Activated naive CD8-positive, alpha-beta T cell treated with anti-CD3 and anti-CD28 coated beads, Interleukin-2, amount 50 U/mL, for 24 hours (primary cell): ENCODE data around the gene NACC2.

ENCODE experiments used
- ATAC-seq: fragments of 150-1000 bp; cut with Tn5 transposase; one replicate; pipeline ENCODE4 v1.10.0; 2021
- DNase-seq: peaks from one replicate; pipeline ENCODE4 v3.0.0; 2021
- H3K27ac Mint-ChIP-seq: one replicate; pipeline ENCODE4 v1.8.0; 2021; ENCODE audit warnings: mild to moderate bottlenecking, mixed read lengths
- H3K27me3 Mint-ChIP-seq: one replicate; pipeline ENCODE4 v1.8.0; 2021; ENCODE audit warnings: mixed read lengths
- H3K36me3 Mint-ChIP-seq: one replicate; pipeline ENCODE4 v1.8.0; 2021; ENCODE audit warnings: low read depth, mixed read lengths
- H3K4me1 Mint-ChIP-seq: one replicate; pipeline ENCODE4 v1.8.0; 2021; ENCODE audit warnings: mixed read lengths
- H3K4me3 Mint-ChIP-seq: one replicate; pipeline ENCODE4 v1.8.0; 2021; ENCODE audit warnings: mild to moderate bottlenecking, moderate library complexity, mixed read lengths
- H3K9me3 Mint-ChIP-seq: one replicate; pipeline ENCODE4 v1.8.0; 2021; ENCODE audit warnings: mixed read lengths

Gene NACC2

DNA sequence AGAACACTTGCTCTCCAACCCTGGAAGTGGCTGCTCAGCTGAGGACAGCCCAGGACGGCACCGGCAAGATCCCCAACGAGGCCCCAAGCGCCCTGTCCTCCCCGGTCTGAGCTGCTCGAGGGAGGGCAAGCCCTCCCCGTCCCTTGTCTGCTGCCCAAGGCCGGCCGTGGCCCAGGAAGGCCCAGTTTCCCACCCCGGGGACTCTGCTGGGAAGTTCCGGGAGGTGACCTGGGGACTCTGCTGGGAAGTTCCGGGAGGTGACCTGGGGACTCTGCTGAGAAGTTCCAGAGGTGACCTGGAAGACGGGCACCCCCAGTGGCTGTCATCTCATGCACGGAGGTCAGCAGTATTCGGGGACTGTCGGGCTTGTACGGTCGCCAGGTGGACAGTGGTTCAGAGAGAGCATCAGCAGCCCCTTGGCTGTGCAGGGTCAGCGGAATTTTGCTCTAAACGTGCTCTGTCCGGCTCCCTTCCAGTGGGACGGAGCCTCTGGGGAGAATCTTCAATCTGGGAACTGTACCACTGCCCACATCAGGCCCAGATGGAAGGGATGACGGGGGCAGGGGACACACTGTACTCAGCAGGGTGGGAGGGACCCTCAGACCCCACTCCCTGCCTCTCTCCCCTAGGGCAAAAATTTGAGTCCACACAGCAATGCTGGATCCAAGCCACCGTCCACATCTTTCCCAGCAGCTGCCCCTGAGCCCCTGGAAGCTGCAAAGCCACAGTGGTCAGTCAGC, 7.2 kb downstream of the NACC2 start:
- no peak for DNase-seq
- Mint-ChIP-seq H3K4me1 (peaks cover 13% of the 10 kb centered on the region), H3K9me3 (no peaks in the 10 kb centered on the region), H3K4me3 (no peak overlapping the region), H3K27me3 (no peaks in the 10 kb centered on the region), H3K27ac (no peak overlapping the region), H3K36me3 (no peaks in the 10 kb centered on the region)
- ATAC-seq, result no peak

- no peak overlapping the region for H3K4me3 Mint-ChIP-seq
- no peak for DNase-seq
- H3K36me3 Mint-ChIP-seq, result no peaks in the 10 kb centered on the region
- H3K4me1 Mint-ChIP-seq, result peaks cover 12% of the 10 kb centered on the region
- no peak for ATAC-seq
- H3K27ac Mint-ChIP-seq, result no peak overlapping the region
- no peaks in the 10 kb centered on the region for H3K27me3 Mint-ChIP-seq
- H3K9me3 Mint-ChIP-seq, result no peaks in the 10 kb centered on the region
These were observed 7.9 kb downstream of the NACC2 start for GRCh38 chr9:136086951-136087740.

GRCh38 chr9:136086213-136086881, 8.7 kb downstream of the NACC2 start:
- H3K9me3 Mint-ChIP-seq, result no peaks in the 10 kb centered on the region
- no peak overlapping the region for H3K27ac Mint-ChIP-seq

DNA sequence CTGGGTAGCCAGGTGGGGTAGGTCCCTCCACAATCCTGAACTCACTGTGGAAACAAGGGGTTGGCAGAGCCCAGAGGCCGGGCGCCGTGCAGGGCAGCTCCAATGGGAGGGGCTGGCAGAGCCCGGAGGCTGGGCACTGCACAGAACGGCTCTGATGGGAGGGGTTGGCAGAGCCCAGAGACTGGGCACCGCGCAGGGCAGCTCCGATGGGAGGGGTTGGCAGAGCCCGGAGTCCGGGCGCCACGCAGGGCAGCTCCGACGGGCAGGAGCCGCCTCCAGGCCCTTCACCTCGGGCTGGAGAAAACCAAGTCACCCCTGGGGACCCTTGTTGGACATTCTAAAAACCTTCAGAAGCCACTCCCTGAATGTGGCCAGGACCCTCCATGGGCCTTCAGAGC, 9.3 kb downstream of the NACC2 start:
- Mint-ChIP-seq H3K27ac (no peak overlapping the region), H3K4me3 (no peak overlapping the region), H3K36me3 (no peaks in the 10 kb centered on the region), H3K9me3 (no peaks in the 10 kb centered on the region), H3K27me3 (no peaks in the 10 kb centered on the region), H3K4me1 (peaks cover 10% of the 10 kb centered on the region)
- DNase-seq (no peak), ATAC-seq (no peak)

More at GRCh38 chr9:136086213-136086881, 8.7 kb downstream of the NACC2 start:
- H3K4me1 Mint-ChIP-seq, result peaks cover 10% of the 10 kb centered on the region
- DNase-seq (no peak), ATAC-seq (no peak)
- no peaks in the 10 kb centered on the region for H3K27me3 Mint-ChIP-seq
- no peaks in the 10 kb centered on the region for H3K36me3 Mint-ChIP-seq
- no peak overlapping the region for H3K4me3 Mint-ChIP-seq

DNA sequence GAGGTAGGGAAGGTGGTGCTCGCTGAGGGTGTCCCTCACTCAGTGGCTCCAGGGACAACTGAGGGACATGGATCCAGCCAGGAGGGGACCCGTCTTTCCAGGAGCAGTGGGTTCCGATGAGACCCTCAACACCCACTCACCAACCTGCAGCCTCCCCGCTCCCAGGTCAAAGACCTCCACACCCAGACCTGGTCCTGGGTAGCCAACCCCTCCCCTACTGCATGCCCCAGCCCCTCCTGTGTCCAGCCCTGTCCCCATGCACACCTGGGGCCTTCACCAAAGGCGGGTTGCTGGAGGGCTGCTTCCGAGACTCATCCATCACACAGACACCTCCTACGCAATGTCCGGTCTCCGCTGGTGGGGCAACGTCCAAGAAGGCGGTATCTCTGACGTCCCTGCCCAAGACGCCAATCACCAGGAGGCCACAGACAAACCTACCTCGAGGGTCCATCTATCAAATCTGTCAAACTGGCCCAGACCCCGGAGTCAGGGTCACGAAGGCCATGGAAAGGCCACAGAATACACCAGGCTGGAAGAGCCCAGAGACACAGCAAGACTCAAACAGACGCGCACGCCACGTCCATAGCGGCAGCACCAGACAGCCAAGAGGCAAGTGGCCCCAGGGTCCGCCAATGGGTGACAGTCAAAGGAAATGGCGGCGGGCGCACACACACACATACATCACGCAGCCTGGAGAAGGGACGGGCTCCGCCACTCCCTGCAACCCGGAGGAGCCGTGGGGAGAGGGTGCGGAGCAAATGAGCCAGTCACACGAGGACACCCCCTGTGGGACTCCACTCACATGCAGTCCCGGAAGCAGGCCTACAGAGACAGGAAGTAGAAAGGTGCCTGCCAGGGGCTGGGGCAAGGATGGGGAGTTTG, 10.8 kb downstream of the NACC2 start:
- Mint-ChIP-seq H3K9me3 (no peaks in the 10 kb centered on the region), H3K4me1 (peaks cover 3% of the 10 kb centered on the region), H3K4me3 (no peak overlapping the region), H3K27ac (no peak overlapping the region), H3K36me3 (no peaks in the 10 kb centered on the region), H3K27me3 (no peaks in the 10 kb centered on the region)
- ATAC-seq (no peak), DNase-seq (no peak)

DNA sequence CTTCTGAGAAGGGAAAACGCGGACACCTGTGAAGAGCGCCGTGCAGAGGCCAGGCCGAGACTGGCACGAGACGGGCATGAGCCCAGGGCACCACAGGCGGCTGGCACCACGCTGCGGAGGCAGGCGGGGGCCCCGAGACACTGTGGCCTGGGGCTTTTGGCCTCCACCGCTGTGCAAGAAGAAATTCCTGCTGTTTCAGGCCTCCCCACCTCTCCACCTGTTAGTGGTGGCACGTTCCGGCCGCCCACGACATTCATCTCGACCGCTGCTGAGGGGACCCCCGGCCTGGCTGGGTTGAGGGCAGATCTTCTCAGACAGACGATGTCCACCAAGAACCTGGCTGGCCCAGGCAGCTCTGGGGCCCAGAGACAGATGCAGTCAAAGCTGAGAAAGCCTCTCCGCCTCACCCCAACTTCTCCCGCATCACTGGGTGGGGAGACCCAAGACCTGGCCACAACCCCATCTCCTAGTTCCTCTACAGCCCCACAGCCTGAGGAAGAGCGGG, 11.5 kb downstream of the NACC2 start:
- ATAC-seq (no peak), DNase-seq (no peak)
- no peaks in the 10 kb centered on the region for H3K36me3 Mint-ChIP-seq
- H3K4me1 Mint-ChIP-seq, result peaks cover 3% of the 10 kb centered on the region
- H3K27me3 Mint-ChIP-seq, result no peaks in the 10 kb centered on the region
- H3K27ac Mint-ChIP-seq, result no peak overlapping the region
- no peak overlapping the region for H3K4me3 Mint-ChIP-seq
- H3K9me3 Mint-ChIP-seq, result no peaks in the 10 kb centered on the region

- no peaks in the 10 kb centered on the region for H3K36me3 Mint-ChIP-seq
- H3K4me1 Mint-ChIP-seq, result peaks cover 3% of the 10 kb centered on the region
- ATAC-seq (no peak), DNase-seq (no peak)
- H3K27me3 Mint-ChIP-seq, result no peaks in the 10 kb centered on the region
- H3K4me3 Mint-ChIP-seq, result no peak overlapping the region
- H3K9me3 Mint-ChIP-seq, result no peaks in the 10 kb centered on the region
- no peak overlapping the region for H3K27ac Mint-ChIP-seq
These were observed 12.4 kb downstream of the NACC2 start for GRCh38 chr9:136082496-136083361.

DNA sequence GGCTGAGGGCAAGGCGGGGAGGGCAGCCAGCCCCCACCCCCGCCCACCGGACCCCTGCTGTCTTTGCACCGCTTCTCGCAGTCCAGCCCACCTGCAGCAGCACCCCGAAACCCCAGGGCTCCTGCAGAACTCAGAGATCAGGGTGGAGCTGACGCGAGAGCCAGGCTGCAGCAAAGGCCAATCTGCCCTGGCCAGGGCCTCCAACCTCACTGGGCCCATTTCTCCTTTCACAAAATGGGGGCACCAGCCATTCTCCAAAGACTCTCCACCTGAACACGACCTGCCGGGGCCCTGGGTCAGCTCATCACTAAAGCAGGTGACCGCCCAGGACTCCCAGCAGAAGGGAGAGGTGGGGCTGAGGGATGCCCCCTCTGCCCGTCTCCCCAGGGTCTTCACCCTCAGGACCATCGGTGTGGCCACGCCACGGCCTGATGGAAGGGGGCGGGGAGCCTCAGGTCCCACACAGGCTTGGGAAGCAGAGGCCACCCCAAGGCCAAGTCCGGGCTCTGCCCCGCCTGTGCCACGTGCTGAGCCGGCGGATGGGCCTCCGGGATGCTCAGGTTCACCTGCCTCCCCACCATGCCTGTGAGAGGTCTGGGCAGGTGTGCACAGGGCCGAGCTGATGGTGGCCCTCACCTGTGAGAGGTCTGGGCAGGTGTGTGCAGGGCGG, 13.1 kb downstream of the NACC2 start:
- H3K36me3 Mint-ChIP-seq, result no peaks in the 10 kb centered on the region
- H3K4me3 Mint-ChIP-seq, result no peak overlapping the region
- peaks cover 6% of the 10 kb centered on the region for H3K4me1 Mint-ChIP-seq
- H3K27ac Mint-ChIP-seq, result no peak overlapping the region
- no peaks in the 10 kb centered on the region for H3K9me3 Mint-ChIP-seq
- ATAC-seq (no peak), DNase-seq (no peak)
- H3K27me3 Mint-ChIP-seq, result no peaks in the 10 kb centered on the region

DNA sequence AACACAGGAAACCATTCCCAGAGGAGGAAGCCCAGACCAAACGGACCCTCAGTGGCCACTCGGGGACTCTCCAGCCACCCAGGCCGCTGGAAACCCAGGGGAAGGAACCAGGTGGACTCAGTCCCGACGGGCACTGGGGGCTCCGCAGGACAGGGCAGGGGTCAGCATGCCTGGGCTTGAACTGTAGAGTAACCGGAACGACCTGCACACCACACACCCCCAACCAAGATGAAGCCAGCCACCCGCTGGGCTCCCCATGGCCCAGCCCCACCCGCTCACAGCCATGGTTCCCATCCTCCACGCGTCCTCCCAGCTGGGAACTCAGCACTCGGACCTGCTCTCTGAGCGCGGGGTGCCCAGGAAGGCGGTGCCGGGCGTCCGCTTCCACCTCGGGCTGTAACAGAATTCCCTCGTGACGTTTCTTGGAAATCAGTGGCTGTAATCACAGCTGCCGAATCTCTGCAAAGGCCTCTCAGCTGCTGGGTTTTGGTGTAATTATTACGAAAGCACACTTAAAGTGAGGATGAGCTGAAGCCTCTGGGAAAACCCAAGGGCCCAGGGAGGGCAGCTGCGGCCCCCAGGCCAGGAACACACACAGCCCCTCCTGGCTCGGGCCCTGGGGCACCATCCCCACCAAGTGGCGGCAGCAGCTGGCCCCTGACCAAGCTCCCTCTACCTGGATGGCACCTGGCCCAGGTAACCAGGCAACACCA, 13.8 kb downstream of the NACC2 start:
- no peaks in the 10 kb centered on the region for H3K9me3 Mint-ChIP-seq
- H3K4me3 Mint-ChIP-seq, result no peak overlapping the region
- ATAC-seq (no peak), DNase-seq (no peak)
- H3K27ac Mint-ChIP-seq, result no peak overlapping the region
- no peaks in the 10 kb centered on the region for H3K27me3 Mint-ChIP-seq
- H3K4me1 Mint-ChIP-seq, result peaks cover 10% of the 10 kb centered on the region
- no peaks in the 10 kb centered on the region for H3K36me3 Mint-ChIP-seq

DNA sequence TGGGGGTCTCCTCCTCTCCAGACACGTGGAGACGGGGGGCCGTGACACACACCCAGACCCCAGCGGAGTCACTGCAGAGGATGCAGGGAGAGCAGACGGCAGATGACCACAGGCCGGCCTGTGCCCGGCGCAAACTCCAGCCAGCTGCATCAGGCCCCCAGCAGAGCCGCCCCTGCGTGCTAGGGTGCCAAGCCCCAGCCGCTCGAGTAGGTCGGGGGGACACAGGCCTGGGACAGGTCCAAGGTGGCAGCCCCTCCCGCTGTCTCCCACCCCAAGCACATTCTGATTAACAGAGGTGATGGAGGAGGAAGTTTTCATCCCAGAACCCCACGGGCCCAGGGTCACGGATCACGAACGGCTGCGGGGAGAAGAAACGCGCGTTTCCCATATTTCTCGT, 14.4 kb downstream of the NACC2 start:
- Mint-ChIP-seq H3K9me3 (no peaks in the 10 kb centered on the region), H3K4me1 (peaks cover 15% of the 10 kb centered on the region), H3K4me3 (no peak overlapping the region), H3K36me3 (no peaks in the 10 kb centered on the region), H3K27me3 (no peaks in the 10 kb centered on the region), H3K27ac (no peak overlapping the region)
- DNase-seq, result no peak
- ATAC-seq, result no peak

DNA sequence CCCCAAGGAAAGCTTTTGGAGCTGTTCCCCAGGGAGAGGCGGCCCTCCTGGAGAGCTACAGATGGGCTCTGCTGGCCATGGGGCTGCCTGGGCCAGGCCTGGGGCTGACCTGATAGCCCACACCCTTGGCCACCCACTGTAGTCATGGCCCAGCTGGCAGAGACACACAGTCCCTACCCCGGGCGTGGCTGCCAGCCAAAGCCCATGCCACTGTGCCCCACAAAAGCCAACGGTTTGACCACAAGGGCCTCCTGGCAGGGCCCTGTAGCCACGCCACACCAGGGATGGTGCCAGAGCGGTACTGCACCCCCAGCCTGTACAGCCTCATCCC, 15.2 kb downstream of the NACC2 start:
- no peak for ATAC-seq
- Mint-ChIP-seq H3K36me3 (no peaks in the 10 kb centered on the region), H3K27ac (no peak overlapping the region), H3K27me3 (no peaks in the 10 kb centered on the region), H3K9me3 (no peaks in the 10 kb centered on the region), H3K4me3 (no peak overlapping the region), H3K4me1 (peaks cover 20% of the 10 kb centered on the region)
- no peak for DNase-seq

GRCh38 chr9:136079211-136079915, 15.7 kb downstream of the NACC2 start:
- H3K4me3 Mint-ChIP-seq, result no peak overlapping the region
- DNase-seq (no peak), ATAC-seq (no peak)
- H3K27ac Mint-ChIP-seq, result no peak overlapping the region
- no peaks in the 10 kb centered on the region for H3K36me3 Mint-ChIP-seq
- H3K27me3 Mint-ChIP-seq, result no peaks in the 10 kb centered on the region
- H3K9me3 Mint-ChIP-seq, result no peaks in the 10 kb centered on the region
- peaks cover 17% of the 10 kb centered on the region for H3K4me1 Mint-ChIP-seq
